ENCODE results near the gene BAG5. TPM values are rescaled to one million over a fixed set of nuclear protein-coding genes. Genes with fewer than 3 reads are reported as not detected.

The BAG5 gene
- total and polyA plus RNA-seq, 2 donors (not counting 1 experiment from before 2014, with no cell fraction given): 7.4 to 31.6 TPM

GRCh38 chr14:103560691-103561090 is 1.8 kb downstream of the BAG5 start:
- Histone ChIP-seq H3K36me3 (replicated peaks in 1 of 2; ENCODE audit: control extremely low read depth in 1 of 2, control insufficient read depth in 1 of 2, extremely low read depth in 1 of 2, insufficient read depth in 2 of 2, low read length in 1 of 2) (peaks cover 0 to 30% of the 10 kb centered on the region in 2 experiments), H3K79me2 (ENCODE audit: control insufficient read depth, insufficient read depth, low read length) (peaks cover 78% of the 10 kb centered on the region), H3K27ac (ENCODE audit: low read length in 2 of 2) (no peak overlapping the region), H4K20me1 (ENCODE audit: control insufficient read depth, insufficient read depth, low read length, poor library complexity, severe bottlenecking) (peaks cover 47% of the 10 kb centered on the region), H3K4me2 (replicated peaks; ENCODE audit: low read depth, low read length, poor library complexity, severe bottlenecking) (peak overlapping the region; percentile 96), H3K27me3 (replicated peaks in 1 of 4; ENCODE audit: control extremely low read depth in 1 of 4, control insufficient read depth in 3 of 4, insufficient read depth in 4 of 4, low read length in 3 of 4) (no peaks in the 10 kb centered on the region), H2AFZ (ENCODE audit: insufficient read depth, low read depth, low read length, poor library complexity, severe bottlenecking) (no peak overlapping the region), H3K9me3 (ENCODE audit: control extremely low read depth in 1 of 3, control insufficient read depth in 2 of 3, insufficient read depth in 1 of 3, low read length in 2 of 3) (no peaks in the 10 kb centered on the region), H3K4me3 (ENCODE audit: control extremely low read depth in 1 of 5, extremely low read depth in 1 of 5, insufficient read depth in 1 of 5, low read depth in 2 of 5, low read length in 4 of 5) (peak overlapping the region in 1 of 5 experiments; percentile 80), H3K4me1 (ENCODE audit: control insufficient read depth in 2 of 2, insufficient read depth in 2 of 2, low read length in 2 of 2) (peaks cover 27 to 30% of the 10 kb centered on the region in 2 donors), H3K9ac (ENCODE audit: low read length) (peak overlapping the region; percentile 93)
- Mint-ChIP-seq H3K4me3 (peak overlapping the region; percentile 89), H3K4me1 (peaks cover 59% of the 10 kb centered on the region), H3K27me3 (no peaks in the 10 kb centered on the region), H3K27ac (peak overlapping the region; percentile 12), H3K9me3 (ENCODE audit: insufficient read depth) (no peaks in the 10 kb centered on the region)
- ChIA-PET CTCF (interaction anchor here (1.8 kb wide), 1 partner anchor 119 kb away, joined by 6 read pairs; no protein-coding TSS in a partner anchor), POLR2A (no interaction called here)
- intact Hi-C loops (cut with micrococcal nuclease): loop anchor here (5.0 to 10.0 kb wide), 2 partner anchors 168 to 226 kb away; partner anchors contain the start of gene EIF5
- WGBS (ENCODE audit: insufficient coverage): 90% methylated on average over 7 of the region's 8 CpGs
- DNase-seq: no peak
- ATAC-seq (ENCODE audit: low read depth): no peak
- TF ChIP-seq EZH2 (IDR thresholded peaks at IDR 0.05; ENCODE audit: borderline replicate concordance, insufficient read depth, low read depth, low read length, poor library complexity, severe bottlenecking) (no peak), CTCF (IDR thresholded peaks at IDR 0.05) (no peak)

- Histone ChIP-seq H3K9me3 (ENCODE audit: control extremely low read depth in 1 of 3, control insufficient read depth in 2 of 3, insufficient read depth in 1 of 3, low read length in 2 of 3) (no peaks in the 10 kb centered on the region), H3K4me3 (ENCODE audit: control extremely low read depth in 1 of 5, extremely low read depth in 1 of 5, insufficient read depth in 1 of 5, low read depth in 2 of 5, low read length in 4 of 5) (no peak overlapping the region), H3K4me2 (replicated peaks; ENCODE audit: low read depth, low read length, poor library complexity, severe bottlenecking) (no peak overlapping the region), H3K36me3 (replicated peaks in 1 of 2; ENCODE audit: control extremely low read depth in 1 of 2, control insufficient read depth in 1 of 2, extremely low read depth in 1 of 2, insufficient read depth in 2 of 2, low read length in 1 of 2) (peaks cover 0 to 32% of the 10 kb centered on the region in 2 experiments), H3K27me3 (replicated peaks in 1 of 4; ENCODE audit: control extremely low read depth in 1 of 4, control insufficient read depth in 3 of 4, insufficient read depth in 4 of 4, low read length in 3 of 4) (no peaks in the 10 kb centered on the region), H2AFZ (ENCODE audit: insufficient read depth, low read depth, low read length, poor library complexity, severe bottlenecking) (no peak overlapping the region), H3K4me1 (ENCODE audit: control insufficient read depth in 2 of 2, insufficient read depth in 2 of 2, low read length in 2 of 2) (peaks cover 27 to 28% of the 10 kb centered on the region in 2 donors), H4K20me1 (ENCODE audit: control insufficient read depth, insufficient read depth, low read length, poor library complexity, severe bottlenecking) (peaks cover 50% of the 10 kb centered on the region), H3K79me2 (ENCODE audit: control insufficient read depth, insufficient read depth, low read length) (peaks cover 77% of the 10 kb centered on the region), H3K27ac (ENCODE audit: low read length in 2 of 2) (no peak overlapping the region), H3K9ac (ENCODE audit: low read length) (no peak overlapping the region)
- Mint-ChIP-seq H3K4me3 (no peak overlapping the region), H3K4me1 (peaks cover 60% of the 10 kb centered on the region), H3K27me3 (no peaks in the 10 kb centered on the region), H3K9me3 (ENCODE audit: insufficient read depth) (no peaks in the 10 kb centered on the region), H3K27ac (no peak overlapping the region)
- DNase-seq (no peak), ATAC-seq (ENCODE audit: low read depth) (no peak)
- ChIA-PET POLR2A (interaction anchor here (0.6 kb wide), 1 partner anchor 100 kb away, joined by 3 read pairs; no protein-coding TSS in a partner anchor), CTCF (interaction anchor here (1.1 to 3.1 kb wide), 2 partner anchors 11 to 13 kb away, joined by 3 to 16 read pairs; no protein-coding TSS in a partner anchor)
- no peak for TF ChIP-seq EZH2 (IDR thresholded peaks at IDR 0.05; ENCODE audit: borderline replicate concordance, insufficient read depth, low read depth, low read length, poor library complexity, severe bottlenecking)
- no peak for TF ChIP-seq CTCF (IDR thresholded peaks at IDR 0.05)
- WGBS (ENCODE audit: insufficient coverage): 93% methylated on average over 9 of the region's 9 CpGs
- intact Hi-C loops (cut with micrococcal nuclease): loop anchor here (5.0 to 10.0 kb wide), 2 partner anchors 167 to 225 kb away; partner anchors contain the start of gene EIF5
These were observed 2.7 kb downstream of the BAG5 start for GRCh38 chr14:103559766-103560165.

Measured in B cell (primary cell).